Measurements from ENCODE around the gene LAMB1.

LAMB1 gene

GRCh38 chr7:107877731-107878382, 125.1 kb downstream of the LAMB1 start:
- no peak for DNase-seq (ENCODE audit: low read depth)

DNA sequence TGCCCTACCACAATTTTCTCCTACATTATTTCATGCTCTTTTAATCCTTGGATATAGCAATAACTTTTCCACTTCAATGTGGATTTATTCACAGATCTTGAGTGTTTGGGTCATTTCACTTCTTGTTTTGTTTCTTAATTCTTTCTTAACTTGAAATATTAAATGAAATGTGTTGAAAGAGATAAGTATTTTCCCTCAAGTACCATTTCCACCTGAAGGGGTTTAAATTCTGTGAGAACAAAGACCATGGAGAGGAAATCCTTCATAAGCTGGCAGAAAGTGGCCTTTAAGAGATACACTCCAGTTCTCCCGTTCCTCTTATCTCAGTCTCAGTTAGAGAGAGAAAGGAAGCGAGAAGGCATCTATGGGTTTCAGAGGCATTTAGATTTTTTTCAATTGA, 126.0 kb downstream of the LAMB1 start:
- DNase-seq (ENCODE audit: low read depth) = no peak

GRCh38 chr7:107874605-107875446, 128.1 kb downstream of the LAMB1 start:
- peak; percentile 61 for DNase-seq (ENCODE audit: low read depth)

GRCh38 chr7:107874111-107874510, 128.8 kb downstream of the LAMB1 start:
- no peak for DNase-seq (ENCODE audit: low read depth)
